ENCODE measurements around the gene IGFBP5.

DNA sequence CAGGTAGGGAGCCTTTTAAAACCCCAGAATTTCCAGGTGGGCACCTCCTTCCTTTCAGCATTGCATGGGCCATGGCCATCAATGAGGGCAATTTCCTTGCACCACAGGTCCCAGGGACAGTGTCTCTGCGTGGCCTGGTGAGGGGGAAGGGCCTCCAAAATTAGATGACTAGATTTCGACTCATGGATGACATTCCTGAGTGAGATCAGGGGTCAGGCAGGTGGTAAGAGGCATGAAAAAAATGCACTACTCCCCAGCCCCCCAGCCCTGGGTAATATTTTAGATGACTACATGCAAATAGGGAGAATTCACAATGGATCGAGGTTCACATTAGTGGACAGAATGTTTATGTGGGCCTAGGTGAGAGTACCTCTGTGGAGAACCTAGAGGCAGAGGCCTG, 19.0 kb upstream of the IGFBP5 start:
- TF ChIP-seq CTCF (IDR thresholded peaks at IDR 0.05; ENCODE audit: control extremely low read depth in 1 of 3, insufficient read depth in 1 of 3, low read depth in 1 of 3, low read length in 3 of 3) = no peak
- TF ChIP-seq TAF1 (IDR thresholded peaks at IDR 0.05; ENCODE audit: low read depth, low read length) = no peak
- TF ChIP-seq SRF (IDR thresholded peaks at IDR 0.05; ENCODE audit: low read depth, low read length) = no peak
- TF ChIP-seq KDM1A (IDR thresholded peaks at IDR 0.05; ENCODE audit: borderline replicate concordance, low read length) = no peak
- no peak for TF ChIP-seq POLR2A (IDR thresholded peaks at IDR 0.05; ENCODE audit: control extremely low read depth in 1 of 2, low read depth in 2 of 2, low read length in 2 of 2)
- TF ChIP-seq POLR2AphosphoS5 (IDR thresholded peaks at IDR 0.05; ENCODE audit: low read depth, low read length) = no peak
- no peak for TF ChIP-seq SAP30 (IDR thresholded peaks at IDR 0.05; ENCODE audit: insufficient read depth, insufficient replicate concordance, low read length)

Data from H1 (cell line).